Astrocyte (in vitro differentiated cells and primary cell): Measurements from ENCODE around the gene CROCC2. TPM values are rescaled to one million over a fixed set of nuclear protein-coding genes. Genes with fewer than 3 reads are reported as not detected.

Experiments used
- DNase-seq: peaks from one replicate; pipeline ENCODE4 v3.0.0-alpha.2; 2010; ENCODE audit warnings: low read depth
- FAIRE-seq: peaks from 2 replicates; lab custom pipeline; 2011; peaks lifted over from hg19 to GRCh38; lab: Jason Lieb, UNC
- H2AFZ ChIP-seq: 2 replicates; pipeline ENCODE4 v1.6.0; 2012; ENCODE audit warnings: low read depth, low read length, inconsistent platforms
- H3K27ac ChIP-seq: 2 replicates; pipeline ENCODE4 v1.5.1; 2011; ENCODE audit warnings: low read depth, low read length, inconsistent platforms
- H3K27me3 ChIP-seq: 2 replicates; pipeline ENCODE4 v1.6.0; 2011; ENCODE audit warnings: low read length, inconsistent platforms; ENCODE audit not compliant: insufficient read depth
- H3K36me3 ChIP-seq: 2 replicates; pipeline ENCODE4 v1.5.1; 2011; ENCODE audit warnings: low read length, inconsistent platforms; ENCODE audit not compliant: insufficient read depth
- H3K4me1 ChIP-seq: 2 replicates; pipeline ENCODE4 v1.5.1; 2011; ENCODE audit warnings: low read length, inconsistent platforms; ENCODE audit not compliant: insufficient read depth
- H3K4me2 ChIP-seq: 2 replicates; pipeline ENCODE4 v1.6.0; 2012; ENCODE audit warnings: low read length, inconsistent platforms
- H3K4me3 ChIP-seq: 2 replicates; pipeline ENCODE4 v1.5.1; 2011; ENCODE audit warnings: low read depth, mild to moderate bottlenecking, low read length, inconsistent platforms; ENCODE audit not compliant: insufficient read depth
- H3K79me2 ChIP-seq: 2 replicates; pipeline ENCODE4 v1.6.0; 2012; ENCODE audit warnings: mild to moderate bottlenecking, low read length, inconsistent platforms; ENCODE audit not compliant: insufficient read depth
- H3K9ac ChIP-seq: 2 replicates; pipeline ENCODE4 v1.6.0; 2012; ENCODE audit warnings: mild to moderate bottlenecking, low read length, inconsistent platforms
- H3K9me3 ChIP-seq: 2 replicates; pipeline ENCODE4 v1.5.1; 2012; ENCODE audit warnings: low read depth, mild to moderate bottlenecking, low read length, inconsistent platforms; ENCODE audit not compliant: insufficient read depth
- H4K20me1 ChIP-seq: 2 replicates; pipeline ENCODE4 v1.6.0; 2012; ENCODE audit warnings: low read length, inconsistent platforms; ENCODE audit not compliant: insufficient read depth
- H3K27ac Mint-ChIP-seq: one replicate; pipeline ENCODE4 v1.8.0; 2021; ENCODE audit warnings: mild to moderate bottlenecking, mixed read lengths; ENCODE audit not compliant: unreplicated experiment
- H3K27me3 Mint-ChIP-seq: one replicate; pipeline ENCODE4 v1.8.0; 2021; ENCODE audit warnings: low read depth, mixed read lengths; ENCODE audit not compliant: unreplicated experiment
- H3K36me3 Mint-ChIP-seq: one replicate; pipeline ENCODE4 v1.8.0; 2021; ENCODE audit warnings: low read depth, mixed read lengths; ENCODE audit not compliant: unreplicated experiment
- H3K4me1 Mint-ChIP-seq: one replicate; pipeline ENCODE4 v1.8.0; 2021; ENCODE audit warnings: low read depth, mixed read lengths; ENCODE audit not compliant: unreplicated experiment
- H3K4me3 Mint-ChIP-seq: one replicate; pipeline ENCODE4 v1.8.0; 2021; ENCODE audit warnings: mild to moderate bottlenecking, moderate library complexity, mixed read lengths; ENCODE audit not compliant: unreplicated experiment
- H3K9me3 Mint-ChIP-seq: one replicate; pipeline ENCODE4 v1.8.0; 2021; ENCODE audit warnings: mild to moderate bottlenecking, mixed read lengths; ENCODE audit not compliant: unreplicated experiment
- EZH2 ChIP-seq: IDR thresholded peaks from 2 replicates; pipeline ENCODE4 v1.6.1; 2012; ENCODE audit warnings: mild to moderate bottlenecking, low read length, inconsistent platforms; ENCODE audit not compliant: insufficient read depth
- total RNA-seq: library from RNA; stranded (reverse); gene quantifications from 2 replicates; pipeline ENCODE4 v1.2.1, GENCODE V29; 2021
- TF ChIP-seq, protein P1 (sequence below): IDR thresholded peaks from 2 replicates; pipeline ENCODE4 v1.5.1; 2011; ENCODE audit warnings: low read depth, mild to moderate bottlenecking, inconsistent platforms, low read length, moderate library complexity; ENCODE audit not compliant: insufficient read depth

CROCC2 gene
- total RNA-seq, 1 donor from 2014 or later, result not detected

DNA sequence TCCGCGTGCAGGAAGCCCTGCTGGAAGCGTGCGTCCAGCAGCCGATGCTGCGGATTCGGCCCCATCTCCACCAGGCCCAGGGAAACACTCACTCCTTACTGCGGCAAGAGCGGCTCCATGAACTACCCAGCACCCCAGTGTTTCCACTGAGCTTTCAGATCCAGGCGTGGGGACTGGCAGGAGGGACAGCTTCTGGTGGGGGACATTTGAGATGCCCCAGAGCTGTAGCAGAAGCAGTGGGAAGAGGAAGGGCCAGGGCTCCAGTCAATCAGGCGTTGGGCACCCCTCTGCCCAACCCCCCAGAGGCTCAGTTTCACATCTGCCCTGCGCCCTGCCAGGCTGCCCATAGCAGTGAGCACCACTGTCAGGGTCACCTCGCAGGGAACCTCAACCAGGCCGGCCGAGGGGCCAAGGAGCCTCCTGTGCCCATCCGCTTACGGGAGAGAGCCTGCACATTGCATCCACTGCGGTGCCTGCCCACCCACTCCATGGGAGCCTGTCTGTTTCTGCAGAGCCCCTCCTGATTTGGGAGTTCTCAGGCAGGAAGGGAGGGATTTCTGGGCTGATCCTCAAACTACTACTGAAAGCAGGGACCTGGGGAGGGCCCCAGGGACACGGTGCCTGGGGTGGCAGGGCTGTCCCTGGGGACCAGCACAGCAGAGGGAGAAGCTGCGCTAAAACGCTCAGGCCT lies 32.9 kb upstream of the CROCC2 start:
- no peaks in the 10 kb centered on the region for H4K20me1 ChIP-seq

DNA sequence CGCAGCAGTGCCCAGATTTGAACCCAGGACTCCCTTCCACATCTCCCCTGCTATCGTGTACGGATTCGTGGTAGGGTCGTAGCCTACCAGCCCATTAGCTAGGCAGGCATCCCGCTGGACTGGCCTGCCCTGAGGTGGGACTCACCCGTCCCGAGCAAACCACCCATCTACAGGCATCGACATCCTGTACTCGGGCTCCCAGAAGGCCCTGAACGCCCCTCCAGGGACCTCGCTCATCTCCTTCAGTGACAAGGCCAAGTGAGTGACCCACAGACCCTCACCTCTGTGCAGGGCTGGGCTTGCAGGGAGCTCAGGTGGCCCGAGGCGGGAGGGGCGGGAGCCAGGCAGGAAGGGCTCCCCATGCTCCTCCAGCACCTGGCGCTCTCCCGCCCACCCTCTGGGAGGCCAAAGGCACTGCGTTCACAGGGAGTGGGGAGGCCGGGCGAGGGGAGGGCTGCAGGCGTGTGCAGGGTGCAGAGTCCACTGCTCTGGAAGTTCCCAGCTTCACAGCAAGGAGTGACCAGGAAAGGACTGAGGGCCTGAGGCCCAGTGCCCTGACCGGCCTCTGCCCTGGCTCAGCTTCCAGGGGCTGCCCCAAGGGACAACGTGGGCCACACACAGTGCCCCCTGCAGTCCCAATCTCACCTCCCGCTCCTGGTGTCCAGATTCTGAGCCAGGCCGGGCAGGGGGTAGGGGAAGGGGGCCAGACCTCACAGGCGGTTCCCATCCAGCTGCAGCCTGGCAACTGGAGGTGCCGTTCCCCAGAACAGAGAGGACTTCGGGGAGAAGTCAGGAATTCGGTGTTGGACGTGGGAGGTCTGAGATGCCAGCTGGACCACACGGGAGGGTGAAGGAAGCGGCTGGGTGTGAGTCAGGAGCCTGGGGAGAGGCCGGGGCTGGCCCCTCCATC lies 32.1 kb upstream of the CROCC2 start:
- H2AFZ ChIP-seq, result no peak overlapping the region

More for the DNA sequence above, 32.9 kb upstream of the CROCC2 start:
- FAIRE-seq (no peak), DNase-seq (no peak)
- H3K27ac ChIP-seq, result no peak overlapping the region
- no peaks in the 10 kb centered on the region for H3K4me1 Mint-ChIP-seq
- no peak overlapping the region for H2AFZ ChIP-seq
- peaks cover 3% of the 10 kb centered on the region for H3K4me1 ChIP-seq
- no peak overlapping the region for H3K4me3 Mint-ChIP-seq
- H3K36me3 ChIP-seq, result no peaks in the 10 kb centered on the region
- no peak overlapping the region for H3K27ac Mint-ChIP-seq
- no peak overlapping the region for H3K9ac ChIP-seq
- peaks cover 4% of the 10 kb centered on the region for H3K27me3 ChIP-seq
- H3K4me3 ChIP-seq, result no peak overlapping the region
- no peaks in the 10 kb centered on the region for H3K79me2 ChIP-seq
- TF ChIP-seq, protein P1, sequence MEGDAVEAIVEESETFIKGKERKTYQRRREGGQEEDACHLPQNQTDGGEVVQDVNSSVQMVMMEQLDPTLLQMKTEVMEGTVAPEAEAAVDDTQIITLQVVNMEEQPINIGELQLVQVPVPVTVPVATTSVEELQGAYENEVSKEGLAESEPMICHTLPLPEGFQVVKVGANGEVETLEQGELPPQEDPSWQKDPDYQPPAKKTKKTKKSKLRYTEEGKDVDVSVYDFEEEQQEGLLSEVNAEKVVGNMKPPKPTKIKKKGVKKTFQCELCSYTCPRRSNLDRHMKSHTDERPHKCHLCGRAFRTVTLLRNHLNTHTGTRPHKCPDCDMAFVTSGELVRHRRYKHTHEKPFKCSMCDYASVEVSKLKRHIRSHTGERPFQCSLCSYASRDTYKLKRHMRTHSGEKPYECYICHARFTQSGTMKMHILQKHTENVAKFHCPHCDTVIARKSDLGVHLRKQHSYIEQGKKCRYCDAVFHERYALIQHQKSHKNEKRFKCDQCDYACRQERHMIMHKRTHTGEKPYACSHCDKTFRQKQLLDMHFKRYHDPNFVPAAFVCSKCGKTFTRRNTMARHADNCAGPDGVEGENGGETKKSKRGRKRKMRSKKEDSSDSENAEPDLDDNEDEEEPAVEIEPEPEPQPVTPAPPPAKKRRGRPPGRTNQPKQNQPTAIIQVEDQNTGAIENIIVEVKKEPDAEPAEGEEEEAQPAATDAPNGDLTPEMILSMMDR, result no peak
- TF ChIP-seq EZH2, result no peak
- H3K4me2 ChIP-seq, result no peak overlapping the region
- H3K36me3 Mint-ChIP-seq, result no peaks in the 10 kb centered on the region
- no peaks in the 10 kb centered on the region for H3K9me3 ChIP-seq
- no peaks in the 10 kb centered on the region for H3K9me3 Mint-ChIP-seq
- H3K27me3 Mint-ChIP-seq, result peaks cover 38% of the 10 kb centered on the region

More for the DNA sequence above, 32.1 kb upstream of the CROCC2 start:
- no peaks in the 10 kb centered on the region for H4K20me1 ChIP-seq
- H3K4me2 ChIP-seq, result no peak overlapping the region
- peaks cover 4% of the 10 kb centered on the region for H3K27me3 ChIP-seq
- H3K9me3 ChIP-seq, result no peaks in the 10 kb centered on the region
- no peak overlapping the region for H3K4me3 ChIP-seq
- H3K9me3 Mint-ChIP-seq, result no peaks in the 10 kb centered on the region
- H3K4me3 Mint-ChIP-seq, result no peak overlapping the region
- no peak overlapping the region for H3K27ac ChIP-seq
- no peaks in the 10 kb centered on the region for H3K79me2 ChIP-seq
- H3K9ac ChIP-seq, result no peak overlapping the region
- peaks cover 3% of the 10 kb centered on the region for H3K4me1 ChIP-seq
- no peaks in the 10 kb centered on the region for H3K36me3 ChIP-seq
- H3K27me3 Mint-ChIP-seq, result peaks cover 37% of the 10 kb centered on the region
- DNase-seq (no peak), FAIRE-seq (no peak)
- no peak overlapping the region for H3K27ac Mint-ChIP-seq
- TF ChIP-seq, protein P1, result no peak
- no peaks in the 10 kb centered on the region for H3K36me3 Mint-ChIP-seq
- H3K4me1 Mint-ChIP-seq, result no peaks in the 10 kb centered on the region
